GM19438 (cell line): ENCODE results near the gene SLC6A1.
"Not testable (repeated sequence)": the region's sequence is repeated elsewhere in the genome, so short reads cannot be mapped to it uniquely, and the experiment has no call there.

ENCODE experiments used
- ATAC-seq: cut with Tn5 transposase; IDR thresholded peaks from one replicate; pipeline ENCODE4 v1.9.1; 2021; ENCODE audit warnings: low read depth; ENCODE audit not compliant: unreplicated experiment

The SLC6A1 gene

GRCh38 chr3:11057655-11058054 is 65.1 kb downstream of the SLC6A1 start:
- no peak for ATAC-seq

- ATAC-seq: no peak
Observed at GRCh38 chr3:11059090-11059798, 66.7 kb downstream of the SLC6A1 start.

GRCh38 chr3:11059799-11060115 is 67.2 kb downstream of the SLC6A1 start:
- ATAC-seq: no peak

DNA sequence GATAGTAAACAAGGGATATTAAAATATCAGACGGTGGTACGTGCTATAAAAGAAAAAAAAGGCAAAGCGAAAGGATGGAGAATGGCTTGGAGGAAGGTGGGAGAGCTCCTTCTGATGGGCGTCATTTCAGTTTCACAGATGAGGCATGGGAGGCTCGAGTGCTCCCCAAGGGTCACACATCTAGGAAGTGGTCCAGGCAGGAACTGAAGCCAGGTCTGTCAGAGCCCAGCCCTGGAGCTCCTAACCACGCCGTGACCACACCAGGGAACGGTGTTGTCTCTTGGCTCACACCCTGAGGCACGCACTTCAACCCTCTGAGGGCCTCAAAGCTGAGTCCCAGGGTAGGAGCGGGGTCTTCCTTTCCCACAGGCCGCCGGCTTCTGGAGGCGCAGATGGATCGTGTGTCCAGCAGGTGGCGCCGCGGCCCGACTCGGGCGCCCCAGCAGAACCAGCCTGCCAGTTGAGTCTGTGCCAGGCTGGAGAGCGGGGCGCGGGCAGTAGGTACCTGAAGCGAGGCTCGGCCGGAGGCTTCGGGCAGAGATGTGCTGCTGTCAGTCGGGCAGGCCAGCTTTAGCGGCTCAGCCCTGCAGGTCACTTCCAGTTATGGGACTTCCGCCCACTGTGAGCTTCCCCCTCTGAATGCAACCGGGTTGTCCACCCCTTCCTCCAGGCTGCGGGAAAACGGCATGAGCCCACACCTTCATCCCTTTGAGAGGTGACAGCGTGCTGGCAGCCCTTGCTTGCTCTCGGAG is 68.1 kb downstream of the SLC6A1 start:
- no peak for ATAC-seq

DNA sequence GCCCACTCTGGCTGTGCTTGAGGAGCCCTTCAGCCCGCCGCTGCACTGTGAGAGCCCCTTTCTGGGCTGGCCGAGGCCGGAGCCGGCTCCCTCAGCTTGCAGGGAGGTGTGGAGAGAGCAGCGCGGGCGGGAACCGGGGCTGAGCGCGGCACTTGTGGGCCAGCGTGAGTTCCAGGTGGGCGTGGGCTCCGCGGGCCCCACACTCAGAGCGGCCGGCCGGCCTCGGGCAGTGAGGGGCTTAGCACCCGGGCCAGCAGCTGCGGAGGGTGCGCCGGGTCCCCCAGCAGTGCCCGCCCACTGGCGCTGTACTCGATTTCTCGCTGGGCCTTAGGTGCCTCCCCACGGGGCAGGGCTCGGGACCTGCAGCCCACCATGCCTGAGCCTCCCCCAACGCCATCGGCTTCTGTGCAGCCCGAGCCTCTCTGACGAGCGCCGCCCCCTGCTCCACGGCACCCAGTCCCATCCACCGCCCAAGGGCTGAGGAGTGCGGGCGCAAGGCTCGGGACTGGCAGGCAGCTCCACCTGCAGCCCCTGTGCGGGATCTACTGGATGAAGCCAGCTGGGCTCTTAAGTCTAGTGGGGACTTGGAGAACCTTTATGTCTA is 68.8 kb downstream of the SLC6A1 start:
- ATAC-seq: not testable (repeated sequence)

GRCh38 chr3:11062704-11063103 is 70.2 kb downstream of the SLC6A1 start:
- ATAC-seq: no peak

GRCh38 chr3:11071096-11071755 is 78.7 kb downstream of the SLC6A1 start:
- no peak for ATAC-seq

- no peak for ATAC-seq
Observed at GRCh38 chr3:11072631-11073030, 80.1 kb downstream of the SLC6A1 start.

DNA sequence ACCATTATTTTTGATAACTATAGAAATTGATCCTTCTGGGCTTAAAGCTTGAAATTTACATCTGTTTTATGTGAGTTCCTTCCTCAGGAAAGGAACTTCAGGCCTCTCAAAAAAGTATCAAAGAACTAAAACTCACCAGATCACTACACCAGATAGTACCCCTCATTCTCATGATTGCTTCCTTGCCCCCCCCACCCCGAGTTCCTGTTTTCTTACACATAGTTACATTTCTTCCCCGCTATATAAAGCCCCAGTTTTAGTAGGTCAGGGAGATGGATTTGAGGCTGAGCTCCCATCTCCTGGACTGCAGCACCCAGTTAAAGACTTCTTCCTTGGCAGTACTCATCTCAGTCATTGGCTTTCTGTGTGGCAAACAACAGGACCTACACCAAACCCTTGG is 81.5 kb downstream of the SLC6A1 start:
- ATAC-seq: no peak

DNA sequence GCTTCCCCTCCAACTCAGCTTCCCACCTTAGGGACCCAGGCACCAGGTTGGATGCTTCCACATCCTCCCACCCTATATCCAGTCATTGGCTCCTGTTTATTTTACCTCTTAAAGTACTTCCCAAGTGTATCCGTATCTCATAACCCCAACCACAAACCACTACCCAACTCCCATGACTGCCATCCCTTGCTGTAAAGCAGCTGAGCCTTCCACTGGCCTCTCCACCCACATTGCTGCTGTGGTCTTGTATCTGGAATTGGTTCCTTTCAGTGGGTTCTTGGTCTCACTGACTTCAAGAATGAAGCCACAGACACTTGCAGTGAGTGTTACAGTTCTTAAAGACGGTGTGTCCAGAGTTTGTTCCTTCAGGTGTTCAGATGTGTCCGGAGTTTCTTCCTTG is 81.9 kb downstream of the SLC6A1 start:
- no peak for ATAC-seq

DNA sequence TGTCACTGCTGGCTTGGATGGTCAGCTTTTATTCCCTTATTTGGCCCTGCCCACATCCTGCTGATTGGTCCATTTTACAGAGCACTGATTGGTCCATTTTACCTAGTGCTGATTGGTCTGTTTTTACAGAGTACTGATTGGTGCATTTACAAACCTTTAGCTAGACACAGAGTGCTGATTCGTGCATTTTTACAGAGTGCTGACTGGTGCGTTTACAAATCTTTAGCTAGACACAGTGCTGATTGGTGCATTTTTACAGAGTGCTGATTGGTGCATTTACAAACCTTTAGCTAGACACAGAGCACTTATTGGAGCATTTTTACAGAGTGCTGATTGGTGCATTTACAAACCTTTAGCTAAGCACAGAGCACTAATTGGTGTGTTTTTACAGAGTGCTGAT is 82.6 kb downstream of the SLC6A1 start:
- ATAC-seq: not testable (repeated sequence)

DNA sequence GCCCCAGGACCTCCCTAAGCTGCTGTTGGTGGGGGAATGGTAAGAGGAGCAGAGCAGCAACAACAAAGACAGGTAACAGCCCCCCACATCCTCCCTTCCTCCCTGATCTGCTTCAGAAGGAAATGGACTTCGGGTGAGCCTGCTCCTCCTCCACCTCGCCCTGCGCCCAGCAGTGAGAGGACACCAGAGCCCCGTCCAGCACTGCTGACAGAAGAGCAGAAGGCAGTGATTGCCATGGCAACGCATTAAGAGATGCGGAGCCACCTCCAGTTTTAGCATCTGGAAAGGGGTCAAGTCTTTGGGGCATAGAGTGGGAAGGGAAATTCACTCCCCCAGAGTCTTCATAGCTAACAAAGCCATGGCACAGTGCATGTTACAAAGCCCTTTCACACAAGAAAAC is 84.2 kb downstream of the SLC6A1 start:
- no peak for ATAC-seq

DNA sequence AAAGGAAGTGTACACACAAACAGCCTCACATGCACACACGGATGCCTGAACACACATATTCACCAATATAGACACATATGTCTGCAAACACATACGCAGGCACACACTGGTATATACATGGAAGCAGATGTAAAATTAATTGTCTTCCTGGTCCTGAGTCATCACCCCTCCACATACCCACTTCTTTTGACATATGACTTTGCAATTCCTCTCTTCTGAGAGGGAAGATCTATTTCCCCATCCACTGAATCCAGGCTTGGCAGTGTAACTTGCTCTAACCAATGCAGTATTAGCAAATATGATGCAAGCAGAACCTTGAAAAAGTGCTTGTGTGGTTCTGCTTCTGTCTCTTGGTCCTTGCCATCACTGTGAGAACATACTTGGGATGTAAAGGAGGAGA is 84.9 kb downstream of the SLC6A1 start:
- ATAC-seq: no peak

GRCh38 chr3:11078826-11079515 is 86.4 kb downstream of the SLC6A1 start:
- no peak for ATAC-seq

GRCh38 chr3:11080492-11080891 is 87.9 kb downstream of the SLC6A1 start:
- ATAC-seq: no peak

- no peak for ATAC-seq
Observed at GRCh38 chr3:11084098-11084497, 91.5 kb downstream of the SLC6A1 start.

GRCh38 chr3:11084677-11085076 is 92.1 kb downstream of the SLC6A1 start:
- no peak for ATAC-seq

GRCh38 chr3:11085093-11085840 is 92.7 kb downstream of the SLC6A1 start:
- no peak for ATAC-seq

DNA sequence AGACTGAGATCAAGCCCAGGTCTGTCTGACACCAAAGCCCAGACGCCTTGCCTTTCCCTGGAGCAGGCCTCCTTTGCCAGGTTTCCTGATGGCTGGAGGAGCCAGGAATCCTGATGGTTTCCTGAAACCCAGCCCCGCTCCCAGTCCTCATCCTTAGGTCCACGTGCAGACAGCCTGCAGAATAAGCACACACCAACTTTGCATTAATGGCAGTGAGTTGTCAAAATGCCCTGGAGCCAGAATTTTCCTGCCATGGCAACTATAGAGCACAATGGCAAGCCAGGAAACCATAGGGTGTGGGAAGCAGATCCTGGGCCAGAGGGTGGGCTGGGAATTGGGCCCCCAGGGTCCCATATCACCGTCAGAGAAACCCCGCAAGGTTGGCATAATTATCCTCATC is 94.3 kb downstream of the SLC6A1 start:
- ATAC-seq: no peak

- ATAC-seq: no peak
Observed at GRCh38 chr3:11088066-11088465, 95.5 kb downstream of the SLC6A1 start.
